HCT116 (cell line): ENCODE measurements around the gene PDLIM5. TPM values are rescaled to one million over a fixed set of nuclear protein-coding genes. Genes with fewer than 3 reads are reported as not detected.

Source experiments
- ATAC-seq: fragments of 200-7000 bp; cut with Tn5 transposase; 2 replicates; pipeline ENCODE4 v1.9.1; 2020; ENCODE audit warnings: mild to moderate bottlenecking, moderate library complexity
- BruUV-seq: library from RNA; stranded (reverse); fragments of 400-500 nt; replicated peaks from 2 replicates; lab custom pipeline; 2021; lab: Mats Ljungman, UMichigan
- CTCF ChIA-PET: fragments of 300-600 bp; sonication (Branson Sonifier 250); formaldehyde crosslinking; loops from one replicate; lab custom pipeline; 2021; ENCODE audit warnings: antibody characterized with exemption; lab: Charles Lee
- POLR2A ChIA-PET: fragments of 300-600, 350-600 bp; sonication (Branson Sonifier 250); formaldehyde crosslinking; loops from one replicate; lab custom pipeline; 2021; ENCODE audit warnings: antibody characterized with exemption; lab: Charles Lee
- RAD21 ChIA-PET, 2 experiments: fragments of 300-600 bp; sonication (Branson Sonifier 250); formaldehyde crosslinking; loops; one replicate each; lab custom pipeline; 2023; ENCODE audit warnings: low total read pairs in 2 of 2; ENCODE audit not compliant: uncharacterized antibody in 2 of 2, unreplicated experiment in 2 of 2, low non-redundant PET in 1 of 2; lab: Charles Lee
- DNase-seq: peaks from one replicate; pipeline ENCODE4 v3.0.0-alpha.2; 2010; ENCODE audit warnings: low read depth, low spot score
- H2AFZ ChIP-seq: fragments of 200-600 bp; shearing (Covaris generic), sonication (generic); 2 replicates; pipeline ENCODE4 v1.6.1; 2017; ENCODE audit warnings: low read depth, mixed run types, mixed read lengths, antibody characterized with exemption, low read length; ENCODE audit not compliant: poor library complexity, severe bottlenecking
- H3K27ac ChIP-seq: 2 replicates; pipeline ENCODE4 v1.5.1; 2012; ENCODE audit warnings: low read depth, low read length
- H3K27me3 ChIP-seq: fragments of 200-600 bp; sonication (generic); 2 replicates; pipeline ENCODE4 v1.6.1; 2016; ENCODE audit warnings: mixed run types, low read length, mixed read lengths; ENCODE audit not compliant: insufficient read depth
- H3K36me3 ChIP-seq, 2 experiments: fragments of 200-500 bp in 1 of 2; fragments of 200-600 bp in 1 of 2; sonication (Bioruptor generic) in 1 of 2; sonication (generic) in 1 of 2; 2 replicates each; pipeline versions ENCODE4 v1.5.1 to v1.6.1; 2014 to 2016; ENCODE audit warnings: low read length in 2 of 2, inconsistent platforms in 1 of 2, mixed read lengths in 1 of 2, mixed run types in 1 of 2; ENCODE audit not compliant: insufficient read depth in 2 of 2, control insufficient read depth in 1 of 2
- H3K4me1 ChIP-seq, 2 experiments: fragments of 200-600 bp in 1 of 2; sonication (generic) in 1 of 2; 2 replicates each; pipeline versions ENCODE4 v1.5.1 to v1.6.1; 2012 to 2017; ENCODE audit warnings: low read length in 2 of 2, inconsistent platforms in 1 of 2, mild to moderate bottlenecking in 1 of 2, mixed read lengths in 1 of 2, mixed run types in 1 of 2, moderate library complexity in 1 of 2; ENCODE audit not compliant: insufficient read depth in 2 of 2, control insufficient read depth in 1 of 2
- H3K4me2 ChIP-seq: fragments of 200-600 bp; sonication (generic); 2 replicates; pipeline ENCODE4 v1.6.1; 2017; ENCODE audit warnings: mixed run types, low read length, mixed read lengths
- H3K4me3 ChIP-seq, 2 experiments: fragments of 200-600 bp in 1 of 2; sonication (generic) in 1 of 2; replicated peaks in 1 of 2; 2 replicates each; pipeline ENCODE4 v1.5.1; 2011 to 2016; ENCODE audit warnings: low read length in 2 of 2, control low read depth in 1 of 2, low read depth in 1 of 2, mild to moderate bottlenecking in 1 of 2, mixed read lengths in 1 of 2, mixed run types in 1 of 2
- H3K79me2 ChIP-seq: fragments of 200-600 bp; sonication (generic); 2 replicates; pipeline ENCODE4 v1.6.1; 2017; ENCODE audit warnings: mild to moderate bottlenecking, mixed run types, low read length, moderate library complexity, mixed read lengths; ENCODE audit not compliant: insufficient read depth
- H3K9ac ChIP-seq: fragments of 200-600 bp; sonication (generic); 2 replicates; pipeline ENCODE4 v1.6.1; 2016; ENCODE audit warnings: low read length, mixed read lengths
- H3K9me2 ChIP-seq: fragments of 200-600 bp; sonication (generic), shearing (Covaris generic); 2 replicates; pipeline ENCODE4 v1.6.1; 2017; ENCODE audit warnings: mixed run types, mild to moderate bottlenecking, moderate library complexity; ENCODE audit not compliant: insufficient read depth
- H3K9me3 ChIP-seq, 2 experiments: fragments of 200-500 bp in 1 of 2; fragments of 200-600 bp in 1 of 2; sonication (Bioruptor generic) in 1 of 2; sonication (generic) in 1 of 2; 2 replicates each; pipeline ENCODE4 v1.6.1; 2014 to 2017; ENCODE audit warnings: low read length in 2 of 2, mixed read lengths in 2 of 2, inconsistent platforms in 1 of 2, low read depth in 1 of 2, mild to moderate bottlenecking in 1 of 2, mixed run types in 1 of 2, moderate library complexity in 1 of 2; ENCODE audit not compliant: control insufficient read depth in 1 of 2, insufficient read depth in 1 of 2
- H4K20me1 ChIP-seq: fragments of 200-600 bp; sonication (generic), shearing (Covaris generic); 2 replicates; pipeline ENCODE4 v1.6.1; 2017; ENCODE audit warnings: mixed run types, mild to moderate bottlenecking, moderate library complexity; ENCODE audit not compliant: insufficient read depth
- CBX3 ChIP-seq: IDR thresholded peaks from 2 replicates; pipeline ENCODE4 v1.6.1; 2012; ENCODE audit warnings: low read depth
- RAD21 ChIP-seq: IDR thresholded peaks from 2 replicates; pipeline ENCODE4 v1.6.1; 2012; ENCODE audit warnings: low read depth, mild to moderate bottlenecking
- ZNF274 ChIP-seq: fragments of 200-500 bp; sonication (Bioruptor generic); IDR thresholded peaks from 2 replicates; pipeline ENCODE4 v1.6.1; 2014; ENCODE audit warnings: mild to moderate bottlenecking, low read depth, low read length, inconsistent platforms
- intact Hi-C: fragments of 100-400 bp; cut with micrococcal nuclease; formaldehyde crosslinking; loops from 2 replicates; pipeline ENCODE4 v1.10.0; 2022
- total RNA-seq: library from RNA; stranded (reverse); gene quantifications from one replicate; pipeline ENCODE4 v1.2.1, GENCODE V29; 2021; ENCODE audit not compliant: unreplicated experiment
- TF ChIP-seq, protein P1 (sequence below), 3 experiments: fragments of 200-600 bp in 1 of 3; sonication (generic) in 1 of 3; IDR thresholded peaks in 2 of 3; conservative IDR thresholded peaks in 1 of 3; 2 replicates each; pipeline ENCODE4 v1.5.1; 2012 to 2017; ENCODE audit warnings: low read depth in 2 of 3, low read length in 2 of 3, antibody characterized with exemption in 1 of 3, borderline replicate concordance in 1 of 3, control low read depth in 1 of 3, mild to moderate bottlenecking in 1 of 3, mixed read lengths in 1 of 3, mixed run types in 1 of 3, moderate library complexity in 1 of 3; ENCODE audit not compliant: insufficient read depth in 1 of 3

The PDLIM5 gene
- total RNA-seq, 1 experiment from 2014 or later, result 130 TPM

GRCh38 chr4:94615451-94615850, 163.7 kb downstream of the PDLIM5 start (continued):
- no peak for TF ChIP-seq CBX3

DNA sequence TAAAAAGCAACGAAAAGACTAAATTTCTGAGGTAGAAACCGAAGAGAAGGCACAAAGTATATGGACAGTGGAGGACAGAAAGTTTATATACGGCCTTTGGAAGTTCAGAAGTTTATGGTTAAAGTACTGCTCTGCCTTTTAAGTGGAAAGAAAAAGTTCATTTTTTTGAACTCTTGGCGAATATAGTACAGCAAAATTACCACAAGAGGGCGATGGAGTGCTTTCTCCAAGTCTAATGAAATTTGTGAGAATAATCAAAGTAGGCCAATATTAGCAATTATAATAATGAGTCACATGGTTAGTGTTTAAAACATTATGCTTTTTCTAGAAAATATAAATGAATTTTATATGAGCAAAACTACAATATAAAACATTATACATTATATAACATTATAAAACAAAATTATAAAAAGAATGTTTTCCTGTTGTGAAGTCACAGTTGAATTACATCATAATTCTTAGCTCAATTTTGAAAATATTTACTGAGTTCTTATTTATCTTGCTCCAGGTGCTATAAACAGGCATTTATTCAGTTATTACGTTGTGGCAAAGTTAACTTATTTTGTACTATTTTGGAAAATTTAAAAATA, 169.8 kb downstream of the PDLIM5 start:
- DNase-seq, result peak; percentile 38
- no peaks in the 10 kb centered on the region for H3K9me2 ChIP-seq
- no peaks in the 10 kb centered on the region for H3K79me2 ChIP-seq
- H3K27me3 ChIP-seq, result no peaks in the 10 kb centered on the region
- ATAC-seq, result 0 out of 2 replicates have a peak, but pooled peaks have one; percentile 38
- H3K27ac ChIP-seq, result no peak overlapping the region
- H3K9ac ChIP-seq, result no peak overlapping the region
- intact Hi-C loops, result loop anchor here (1.0 to 2.0 kb wide), 3 partner anchors 109 to 504 kb away; no protein-coding TSS in a partner anchor
- no peak overlapping the region for H3K4me3 ChIP-seq
- no peaks in the 10 kb centered on the region for H3K9me3 ChIP-seq
- ChIA-PET RAD21 (interaction anchor here in 1 of 2 experiments (1.0 kb wide), 1 partner anchor 215 kb away, joined by 3 read pairs; no protein-coding TSS in a partner anchor), CTCF (interaction anchor here (0.6 to 3.8 kb wide), 8 partner anchors 13 to 535 kb away, joined by 3 to 23 read pairs (median 4); no protein-coding TSS in a partner anchor), POLR2A (no interaction called here)
- peaks cover 0 to 7% of the 10 kb centered on the region in 2 experiments; a peak in 2 of 4 replicates for H3K36me3 ChIP-seq
- no peaks in the 10 kb centered on the region for H3K4me1 ChIP-seq
- TF ChIP-seq RAD21 (peak; percentile 79), ZNF274 (no peak)
- TF ChIP-seq, protein P1, sequence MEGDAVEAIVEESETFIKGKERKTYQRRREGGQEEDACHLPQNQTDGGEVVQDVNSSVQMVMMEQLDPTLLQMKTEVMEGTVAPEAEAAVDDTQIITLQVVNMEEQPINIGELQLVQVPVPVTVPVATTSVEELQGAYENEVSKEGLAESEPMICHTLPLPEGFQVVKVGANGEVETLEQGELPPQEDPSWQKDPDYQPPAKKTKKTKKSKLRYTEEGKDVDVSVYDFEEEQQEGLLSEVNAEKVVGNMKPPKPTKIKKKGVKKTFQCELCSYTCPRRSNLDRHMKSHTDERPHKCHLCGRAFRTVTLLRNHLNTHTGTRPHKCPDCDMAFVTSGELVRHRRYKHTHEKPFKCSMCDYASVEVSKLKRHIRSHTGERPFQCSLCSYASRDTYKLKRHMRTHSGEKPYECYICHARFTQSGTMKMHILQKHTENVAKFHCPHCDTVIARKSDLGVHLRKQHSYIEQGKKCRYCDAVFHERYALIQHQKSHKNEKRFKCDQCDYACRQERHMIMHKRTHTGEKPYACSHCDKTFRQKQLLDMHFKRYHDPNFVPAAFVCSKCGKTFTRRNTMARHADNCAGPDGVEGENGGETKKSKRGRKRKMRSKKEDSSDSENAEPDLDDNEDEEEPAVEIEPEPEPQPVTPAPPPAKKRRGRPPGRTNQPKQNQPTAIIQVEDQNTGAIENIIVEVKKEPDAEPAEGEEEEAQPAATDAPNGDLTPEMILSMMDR (IDR thresholded peaks at IDR 0.05 in 2 of 3, conservative IDR thresholded peaks at IDR 0.05 in 1 of 3; ENCODE audit: borderline replicate concordance in 1 of 3, insufficient read depth in 1 of 3, low read depth in 2 of 3, low read length in 2 of 3), result peak; percentile 60 to 81 (median 70); a peak in 5 of 6 replicates
- H3K4me2 ChIP-seq, result no peak overlapping the region
- no peaks in the 10 kb centered on the region for H4K20me1 ChIP-seq
- H2AFZ ChIP-seq, result no peak overlapping the region
- BruUV-seq, result no TSS peak
